Ishikawa (cell line): ENCODE data around the gene LIPG.

Experiments
- CEBPB ChIP-seq: IDR thresholded peaks from 2 replicates; pipeline ENCODE4 v1.6.1; 2012
- CREB1 ChIP-seq: IDR thresholded peaks from 2 replicates; pipeline ENCODE4 v1.6.1; 2012; ENCODE audit warnings: low read depth
- EGR1 ChIP-seq: IDR thresholded peaks from 2 replicates; pipeline ENCODE4 v1.6.1; 2012
- EP300 ChIP-seq: IDR thresholded peaks from 2 replicates; pipeline ENCODE4 v1.6.1; 2012; ENCODE audit warnings: borderline replicate concordance
- FOXM1 ChIP-seq: IDR thresholded peaks from 2 replicates; pipeline ENCODE4 v1.6.1; 2012; ENCODE audit warnings: low read depth, borderline replicate concordance
- NFIC ChIP-seq: IDR thresholded peaks from 2 replicates; pipeline ENCODE4 v1.6.1; 2012
- RAD21 ChIP-seq: IDR thresholded peaks from 2 replicates; pipeline ENCODE4 v1.6.1; 2012; ENCODE audit warnings: low read depth
- TAF1 ChIP-seq: IDR thresholded peaks from 2 replicates; pipeline ENCODE4 v1.6.1; 2012; ENCODE audit warnings: low read depth, mild to moderate bottlenecking
- TCF12 ChIP-seq: IDR thresholded peaks from 2 replicates; pipeline ENCODE4 v1.6.1; 2012; ENCODE audit warnings: low read depth
- TEAD4 ChIP-seq: IDR thresholded peaks from 2 replicates; pipeline ENCODE4 v1.6.1; 2012
- YY1 ChIP-seq: IDR thresholded peaks from 2 replicates; pipeline ENCODE4 v1.6.1; 2012; ENCODE audit warnings: low read depth
- ZBTB7A ChIP-seq: IDR thresholded peaks from 2 replicates; pipeline ENCODE4 v1.6.1; 2012; ENCODE audit warnings: low read depth
- TF ChIP-seq, protein P1 (sequence below): IDR thresholded peaks from 2 replicates; pipeline ENCODE4 v1.6.1; 2012; ENCODE audit warnings: low read depth, mild to moderate bottlenecking
- TF ChIP-seq, protein P2 (sequence below): IDR thresholded peaks from 2 replicates; pipeline ENCODE4 v1.6.1; 2012
- TF ChIP-seq, protein P3 (sequence below): IDR thresholded peaks from 2 replicates; pipeline ENCODE4 v1.6.1; 2012

The LIPG gene

DNA sequence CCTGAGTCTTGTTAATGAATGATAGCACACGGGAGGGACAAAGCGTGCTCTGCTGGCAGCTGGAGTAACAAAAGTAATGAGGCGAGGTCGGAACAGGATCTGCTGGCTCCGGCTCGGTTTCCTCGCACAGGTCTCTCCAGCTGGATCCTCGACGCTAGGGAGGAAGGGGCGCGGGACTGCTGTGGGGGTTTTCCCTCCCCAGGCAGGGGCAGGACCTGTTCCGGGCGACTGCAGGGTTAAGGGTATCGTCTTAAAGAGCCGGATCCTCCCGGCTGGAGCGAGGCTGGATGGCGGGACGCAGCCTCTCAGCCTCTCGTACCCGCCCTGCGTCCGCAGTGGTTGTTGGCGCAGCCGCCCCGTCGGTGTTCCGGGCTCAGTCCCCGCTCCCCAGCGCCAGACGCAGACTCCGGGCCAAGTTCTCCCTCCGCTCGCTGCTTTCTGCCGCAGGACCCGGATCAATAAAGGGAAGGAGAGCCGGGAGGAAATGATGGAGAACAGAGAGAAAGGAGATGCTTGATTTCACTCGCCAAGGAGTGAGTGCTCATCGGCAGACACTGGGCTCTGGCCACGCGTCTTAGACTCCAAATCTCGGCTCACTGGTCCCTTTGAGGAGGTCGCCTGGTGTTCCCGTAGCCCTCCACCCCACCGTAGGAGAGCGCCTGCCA, 1.1 kb upstream of the LIPG start:
- TF ChIP-seq ZBTB7A (no peak), FOXM1 (no peak), TCF12 (no peak), NFIC (no peak), CREB1 (no peak), CEBPB (no peak), YY1 (no peak)
- TF ChIP-seq, protein P1, sequence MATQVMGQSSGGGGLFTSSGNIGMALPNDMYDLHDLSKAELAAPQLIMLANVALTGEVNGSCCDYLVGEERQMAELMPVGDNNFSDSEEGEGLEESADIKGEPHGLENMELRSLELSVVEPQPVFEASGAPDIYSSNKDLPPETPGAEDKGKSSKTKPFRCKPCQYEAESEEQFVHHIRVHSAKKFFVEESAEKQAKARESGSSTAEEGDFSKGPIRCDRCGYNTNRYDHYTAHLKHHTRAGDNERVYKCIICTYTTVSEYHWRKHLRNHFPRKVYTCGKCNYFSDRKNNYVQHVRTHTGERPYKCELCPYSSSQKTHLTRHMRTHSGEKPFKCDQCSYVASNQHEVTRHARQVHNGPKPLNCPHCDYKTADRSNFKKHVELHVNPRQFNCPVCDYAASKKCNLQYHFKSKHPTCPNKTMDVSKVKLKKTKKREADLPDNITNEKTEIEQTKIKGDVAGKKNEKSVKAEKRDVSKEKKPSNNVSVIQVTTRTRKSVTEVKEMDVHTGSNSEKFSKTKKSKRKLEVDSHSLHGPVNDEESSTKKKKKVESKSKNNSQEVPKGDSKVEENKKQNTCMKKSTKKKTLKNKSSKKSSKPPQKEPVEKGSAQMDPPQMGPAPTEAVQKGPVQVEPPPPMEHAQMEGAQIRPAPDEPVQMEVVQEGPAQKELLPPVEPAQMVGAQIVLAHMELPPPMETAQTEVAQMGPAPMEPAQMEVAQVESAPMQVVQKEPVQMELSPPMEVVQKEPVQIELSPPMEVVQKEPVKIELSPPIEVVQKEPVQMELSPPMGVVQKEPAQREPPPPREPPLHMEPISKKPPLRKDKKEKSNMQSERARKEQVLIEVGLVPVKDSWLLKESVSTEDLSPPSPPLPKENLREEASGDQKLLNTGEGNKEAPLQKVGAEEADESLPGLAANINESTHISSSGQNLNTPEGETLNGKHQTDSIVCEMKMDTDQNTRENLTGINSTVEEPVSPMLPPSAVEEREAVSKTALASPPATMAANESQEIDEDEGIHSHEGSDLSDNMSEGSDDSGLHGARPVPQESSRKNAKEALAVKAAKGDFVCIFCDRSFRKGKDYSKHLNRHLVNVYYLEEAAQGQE, result no peak
- TF ChIP-seq, protein P2, sequence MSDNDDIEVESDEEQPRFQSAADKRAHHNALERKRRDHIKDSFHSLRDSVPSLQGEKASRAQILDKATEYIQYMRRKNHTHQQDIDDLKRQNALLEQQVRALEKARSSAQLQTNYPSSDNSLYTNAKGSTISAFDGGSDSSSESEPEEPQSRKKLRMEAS, result no peak

DNA sequence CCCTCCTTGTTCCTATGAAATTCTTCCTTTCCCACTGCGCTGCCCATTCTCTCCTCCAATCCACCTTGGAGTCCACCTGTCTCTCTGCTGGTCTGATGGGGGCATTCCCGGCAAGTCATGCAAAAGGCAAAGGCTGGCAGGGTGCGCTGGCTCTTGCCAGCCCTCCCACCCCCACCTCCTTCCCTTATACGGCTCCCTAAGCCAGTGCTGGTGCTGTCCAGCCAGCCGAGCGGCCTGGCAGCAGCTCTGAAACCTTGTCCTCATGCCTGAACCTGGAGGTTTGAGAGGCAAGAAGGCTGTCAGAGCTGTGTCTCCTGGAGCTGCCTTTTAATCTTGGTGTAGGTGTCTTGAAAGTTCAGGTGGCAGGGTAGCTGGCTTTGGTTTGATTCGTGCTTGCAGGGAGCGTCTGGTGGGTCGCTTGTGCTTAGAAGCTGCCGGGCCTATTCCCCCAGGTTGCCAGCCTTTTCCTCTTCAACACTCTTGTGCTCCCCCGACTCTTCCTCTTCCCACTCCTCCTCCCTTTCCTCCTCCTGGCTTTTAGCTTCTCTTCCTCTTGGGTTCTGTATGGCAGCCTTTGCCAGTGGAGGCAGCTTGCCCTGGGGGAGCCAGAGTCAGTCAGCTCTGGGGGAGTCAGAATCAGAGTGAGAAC, 748 bp downstream of the LIPG start:
- TF ChIP-seq TEAD4, result no peak
- TF ChIP-seq, protein P1, result peak; percentile 60

DNA sequence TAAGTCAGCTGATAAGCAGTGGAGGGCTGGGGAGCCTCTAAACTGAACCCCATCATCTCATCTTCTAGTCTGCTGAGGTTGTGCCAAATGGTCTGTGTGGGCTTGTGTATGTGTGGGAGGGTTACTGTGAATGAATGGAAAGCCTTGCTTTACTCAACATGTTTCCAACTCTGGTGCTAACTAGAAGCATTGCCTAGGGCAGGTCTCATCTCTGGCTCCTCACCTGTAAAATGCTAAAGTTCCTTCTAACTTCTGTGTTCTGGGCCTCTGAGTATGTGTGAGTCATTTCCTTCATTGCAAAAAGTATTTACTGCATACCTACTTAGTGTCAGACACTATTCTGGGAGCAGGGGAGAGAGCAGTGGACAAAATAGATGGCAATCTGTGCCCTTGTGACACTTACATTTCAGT, 1.3 kb downstream of the LIPG start:
- TF ChIP-seq EGR1 (no peak), TCF12 (no peak)

DNA sequence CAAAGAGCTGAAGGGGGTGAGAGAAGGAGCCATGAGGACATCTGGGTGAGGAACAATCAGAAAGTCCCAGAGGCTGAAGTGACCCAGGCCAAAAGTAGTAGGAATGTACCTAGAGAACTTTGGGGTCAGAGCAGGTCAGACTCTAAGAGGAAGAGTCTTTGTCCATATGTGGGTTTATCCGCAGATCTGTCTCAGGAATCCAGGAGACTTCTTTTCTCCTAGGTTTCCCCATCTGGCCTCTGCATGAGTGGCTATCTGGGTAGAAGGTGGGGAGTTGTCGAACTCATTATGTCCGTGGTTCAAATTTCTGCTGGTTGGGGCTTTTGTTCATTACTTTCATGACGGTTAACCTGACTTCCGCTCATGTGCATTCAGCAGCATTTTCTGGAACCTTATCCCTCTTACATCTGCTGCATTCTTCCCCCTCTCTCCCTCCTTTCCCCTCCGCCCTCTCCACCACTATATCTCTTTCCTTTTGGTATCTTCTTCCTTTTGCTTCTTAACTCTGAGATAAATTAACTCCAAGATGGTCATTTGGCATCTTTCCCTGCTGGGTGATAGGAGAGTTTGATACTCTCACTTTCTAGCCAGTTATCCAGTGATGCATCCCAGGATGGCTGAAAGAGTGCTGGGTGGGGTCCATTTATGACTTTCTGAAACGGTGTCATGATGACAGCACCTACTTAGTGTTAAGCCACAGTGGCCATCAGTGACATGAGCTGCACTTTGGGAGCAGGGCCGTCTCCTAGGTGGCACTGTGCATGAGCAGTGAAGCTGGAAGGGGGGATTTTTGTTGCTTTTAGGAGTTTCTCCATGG, 2.1 kb downstream of the LIPG start:
- TF ChIP-seq, protein P1, result no peak

DNA sequence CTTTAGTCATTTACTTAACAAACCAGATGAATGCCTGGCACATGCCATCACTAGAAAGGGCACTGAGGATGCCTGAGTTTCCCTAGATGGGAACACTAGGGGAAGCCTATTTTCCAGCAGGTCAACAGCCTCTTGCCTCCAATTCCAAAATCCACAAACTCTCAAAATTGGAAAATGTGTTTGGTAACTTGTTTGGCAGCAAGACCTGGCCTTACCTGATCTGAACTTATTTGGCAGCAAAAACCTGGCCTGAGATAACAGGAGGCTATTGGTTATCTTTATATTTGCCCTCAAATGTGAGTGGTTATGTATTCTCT, 2.6 kb downstream of the LIPG start:
- TF ChIP-seq ZBTB7A (no peak), EP300 (no peak), FOXM1 (no peak), YY1 (no peak), TAF1 (no peak), TEAD4 (no peak), RAD21 (no peak), EGR1 (no peak), CREB1 (no peak), CEBPB (no peak), NFIC (no peak), TCF12 (no peak)
- TF ChIP-seq, protein P3, sequence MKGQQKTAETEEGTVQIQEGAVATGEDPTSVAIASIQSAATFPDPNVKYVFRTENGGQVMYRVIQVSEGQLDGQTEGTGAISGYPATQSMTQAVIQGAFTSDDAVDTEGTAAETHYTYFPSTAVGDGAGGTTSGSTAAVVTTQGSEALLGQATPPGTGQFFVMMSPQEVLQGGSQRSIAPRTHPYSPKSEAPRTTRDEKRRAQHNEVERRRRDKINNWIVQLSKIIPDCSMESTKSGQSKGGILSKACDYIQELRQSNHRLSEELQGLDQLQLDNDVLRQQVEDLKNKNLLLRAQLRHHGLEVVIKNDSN, result no peak
- TF ChIP-seq, protein P1, result no peak
- TF ChIP-seq, protein P2, result no peak
